Hematopoietic multipotent progenitor cell (in vitro differentiated cells): ENCODE measurements around the gene ZNF592. TPM values are rescaled to one million over a fixed set of nuclear protein-coding genes. Genes with fewer than 3 reads are reported as not detected.
"Not testable (repeated sequence)": the region's sequence is repeated elsewhere in the genome, so short reads cannot be mapped to it uniquely, and the experiment has no call there.

Source experiments
- DNase-seq, 3 donors: peaks; one replicate each; pipeline ENCODE4 v3.0.0-alpha.2; 2011 to 2015; ENCODE audit warnings: low read depth in 2 of 3, low spot score in 2 of 3
- total RNA-seq: library from RNA; depleted of rRNA; stranded (reverse); fragments of >200 nt; gene quantifications from one replicate; pipeline ENCODE4 v1.2.3, GENCODE V29; 2012

Gene ZNF592, protein sequence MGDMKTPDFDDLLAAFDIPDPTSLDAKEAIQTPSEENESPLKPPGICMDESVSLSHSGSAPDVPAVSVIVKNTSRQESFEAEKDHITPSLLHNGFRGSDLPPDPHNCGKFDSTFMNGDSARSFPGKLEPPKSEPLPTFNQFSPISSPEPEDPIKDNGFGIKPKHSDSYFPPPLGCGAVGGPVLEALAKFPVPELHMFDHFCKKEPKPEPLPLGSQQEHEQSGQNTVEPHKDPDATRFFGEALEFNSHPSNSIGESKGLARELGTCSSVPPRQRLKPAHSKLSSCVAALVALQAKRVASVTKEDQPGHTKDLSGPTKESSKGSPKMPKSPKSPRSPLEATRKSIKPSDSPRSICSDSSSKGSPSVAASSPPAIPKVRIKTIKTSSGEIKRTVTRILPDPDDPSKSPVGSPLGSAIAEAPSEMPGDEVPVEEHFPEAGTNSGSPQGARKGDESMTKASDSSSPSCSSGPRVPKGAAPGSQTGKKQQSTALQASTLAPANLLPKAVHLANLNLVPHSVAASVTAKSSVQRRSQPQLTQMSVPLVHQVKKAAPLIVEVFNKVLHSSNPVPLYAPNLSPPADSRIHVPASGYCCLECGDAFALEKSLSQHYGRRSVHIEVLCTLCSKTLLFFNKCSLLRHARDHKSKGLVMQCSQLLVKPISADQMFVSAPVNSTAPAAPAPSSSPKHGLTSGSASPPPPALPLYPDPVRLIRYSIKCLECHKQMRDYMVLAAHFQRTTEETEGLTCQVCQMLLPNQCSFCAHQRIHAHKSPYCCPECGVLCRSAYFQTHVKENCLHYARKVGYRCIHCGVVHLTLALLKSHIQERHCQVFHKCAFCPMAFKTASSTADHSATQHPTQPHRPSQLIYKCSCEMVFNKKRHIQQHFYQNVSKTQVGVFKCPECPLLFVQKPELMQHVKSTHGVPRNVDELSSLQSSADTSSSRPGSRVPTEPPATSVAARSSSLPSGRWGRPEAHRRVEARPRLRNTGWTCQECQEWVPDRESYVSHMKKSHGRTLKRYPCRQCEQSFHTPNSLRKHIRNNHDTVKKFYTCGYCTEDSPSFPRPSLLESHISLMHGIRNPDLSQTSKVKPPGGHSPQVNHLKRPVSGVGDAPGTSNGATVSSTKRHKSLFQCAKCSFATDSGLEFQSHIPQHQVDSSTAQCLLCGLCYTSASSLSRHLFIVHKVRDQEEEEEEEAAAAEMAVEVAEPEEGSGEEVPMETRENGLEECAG (N-terminal part only)
- 18.0 TPM for total RNA-seq

- DNase-seq: peak; percentile 52 to 82 (median 82)
These were observed at the start of gene ZNF592 for GRCh38 chr15:84748274-84749110. TSS of gene ZNF592 (plus strand) at chr15:84748592. CDS start at chr15:84782676, 34,084 bp downstream.

GRCh38 chr15:84699538-84700191 is 48.7 kb upstream of the ZNF592 start:
- DNase-seq: no peak

DNA sequence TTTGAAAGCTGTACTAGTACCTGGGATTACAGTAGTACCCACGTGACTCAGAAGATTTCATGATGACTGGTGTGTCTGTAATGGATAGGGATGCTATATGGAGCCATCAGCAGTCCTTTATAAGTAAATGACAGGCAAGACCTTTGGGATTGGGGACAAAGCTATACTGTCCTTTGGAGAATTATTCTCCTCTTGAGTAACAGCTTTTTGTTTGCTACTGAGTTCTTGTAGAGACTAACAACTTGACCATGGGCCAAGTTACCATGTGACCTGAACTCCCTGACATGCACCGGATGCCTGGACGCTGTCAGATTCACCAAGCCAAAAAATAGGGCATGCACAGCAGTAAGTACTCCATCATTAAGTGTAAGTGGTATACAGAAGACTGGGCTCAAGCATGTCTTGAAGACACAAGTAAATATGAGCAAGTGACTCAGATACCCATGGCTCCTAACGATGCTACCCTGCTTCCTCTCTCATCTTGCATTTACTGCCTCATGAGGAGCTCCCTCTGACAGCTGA is 45.4 kb upstream of the ZNF592 start:
- peak in 2 of 3 donors; percentile 14 to 23 for DNase-seq

- DNase-seq: no peak
These were observed 44.6 kb upstream of the ZNF592 start for GRCh38 chr15:84703808-84704207.

DNA sequence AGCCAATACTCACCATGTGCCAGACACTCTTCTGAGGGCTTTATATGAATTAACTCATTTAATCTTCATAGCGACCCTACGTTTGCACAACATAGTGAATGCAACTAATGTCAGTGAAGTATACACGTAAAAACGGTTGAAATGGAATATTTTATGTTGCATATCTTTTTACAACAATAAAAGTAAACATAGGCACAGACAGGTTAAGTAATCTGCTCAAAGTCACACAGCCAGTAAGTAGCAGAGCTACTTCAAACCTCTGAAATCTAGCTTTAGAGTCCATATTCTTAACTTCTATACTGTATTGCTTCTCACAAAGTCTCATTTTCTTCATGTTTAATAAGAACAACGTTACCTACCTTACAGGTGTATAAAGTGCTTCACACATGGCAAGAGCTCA is 34.0 kb upstream of the ZNF592 start:
- DNase-seq: no peak

DNA sequence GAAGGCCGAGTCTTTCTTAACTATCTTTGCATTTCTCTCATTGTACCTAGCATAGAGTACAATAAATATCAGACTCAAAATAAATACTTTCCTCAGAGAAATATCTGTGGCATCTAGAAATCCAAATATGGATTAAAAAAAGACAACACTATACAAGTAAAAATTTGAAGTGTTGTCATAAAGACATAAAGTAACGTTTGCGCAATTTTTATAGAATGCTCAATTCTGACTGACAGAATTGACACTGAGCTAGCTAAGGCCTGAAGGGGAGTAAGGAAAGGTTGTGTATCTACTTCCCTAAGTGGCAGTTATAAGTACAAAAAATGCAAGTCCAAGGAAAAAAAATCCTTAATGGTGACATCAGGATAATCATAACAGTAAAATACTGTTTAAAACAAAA is 33.6 kb upstream of the ZNF592 start:
- no peak for DNase-seq

- DNase-seq: peak in 1 of 3 donors; percentile 17
These were observed 32.9 kb upstream of the ZNF592 start for GRCh38 chr15:84715441-84716035.

DNA sequence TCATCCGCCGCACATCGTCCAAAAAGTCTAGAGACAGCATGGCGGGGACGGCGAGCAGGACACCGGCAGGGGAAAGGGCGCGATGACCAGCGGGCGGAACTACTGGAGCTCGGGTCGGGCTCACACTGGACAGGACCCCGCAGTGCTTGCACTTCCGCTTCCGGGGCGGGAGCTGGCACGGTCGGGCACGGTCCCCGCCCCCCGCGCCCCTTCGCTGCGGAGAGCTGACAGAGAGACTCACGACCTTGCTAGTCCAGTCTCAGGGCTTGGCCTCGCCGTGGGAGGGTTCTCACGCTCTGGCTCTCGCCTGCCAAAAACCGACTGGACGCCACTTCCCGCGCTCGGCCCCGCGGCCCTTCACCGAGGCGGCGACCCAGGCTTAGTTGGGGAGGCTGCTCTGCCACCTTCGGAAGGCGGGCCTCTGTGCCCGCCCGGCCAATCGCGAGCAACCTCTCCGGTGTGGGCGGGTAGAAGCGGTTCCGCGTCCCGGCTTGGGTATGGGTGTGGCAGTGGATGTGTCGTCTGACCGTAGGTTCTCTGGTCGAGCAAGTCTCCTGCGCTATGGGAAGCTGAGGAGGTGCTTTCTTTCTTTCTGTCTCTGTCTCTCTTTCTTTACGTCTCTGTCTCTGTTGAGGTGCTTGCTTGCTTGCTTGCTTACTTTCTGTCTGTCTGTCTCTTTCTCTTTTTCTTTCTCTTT is 32.2 kb upstream of the ZNF592 start, which contains the start of gene SEC11A:
TSS of gene SEC11A (minus strand) at position 104 of the 697 bp plus-strand sequence. CDS start at position 40, 64 bp downstream.
- peak; percentile 79 to 92 (median 91) for DNase-seq

DNA sequence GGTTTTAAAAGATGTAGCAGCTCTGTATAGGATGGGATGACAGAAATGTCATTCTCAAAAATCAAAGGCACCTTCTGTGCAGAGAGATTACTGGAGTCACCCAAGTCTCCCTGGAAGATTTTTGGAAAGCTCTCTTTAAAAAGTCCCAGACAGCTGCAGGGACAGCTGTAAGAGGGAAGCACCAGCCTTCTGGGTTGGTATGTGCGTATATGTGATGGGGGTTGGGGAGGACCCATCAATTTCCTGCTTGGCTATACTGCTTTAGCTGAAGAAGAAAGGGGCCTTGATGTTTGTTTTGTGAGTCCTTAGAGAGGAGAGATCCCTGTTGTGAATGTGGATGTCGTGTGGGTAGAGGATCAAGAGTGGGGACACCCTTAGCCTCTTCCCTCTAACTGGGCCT is 27.0 kb upstream of the ZNF592 start:
- DNase-seq: no peak

DNA sequence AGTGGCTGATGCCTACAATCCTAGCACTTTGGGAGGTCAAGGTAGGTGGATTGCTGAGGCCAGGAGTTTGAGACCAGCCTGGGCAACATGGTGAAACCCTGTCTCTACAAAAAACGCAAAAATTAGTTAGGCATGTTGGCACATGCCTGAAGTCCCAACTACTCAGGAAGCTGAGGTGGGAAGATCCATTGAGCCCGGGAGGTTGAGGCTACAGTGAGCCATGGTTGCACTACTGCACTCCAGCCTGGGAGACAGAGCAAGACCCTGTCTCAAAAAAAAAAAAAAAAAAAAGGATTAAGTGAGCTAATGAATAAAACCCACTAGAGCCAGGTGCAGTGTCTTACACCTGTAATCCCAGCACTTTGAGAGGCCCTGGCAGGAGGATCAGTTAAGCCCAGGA is 25.8 kb upstream of the ZNF592 start:
- DNase-seq: no peak

DNA sequence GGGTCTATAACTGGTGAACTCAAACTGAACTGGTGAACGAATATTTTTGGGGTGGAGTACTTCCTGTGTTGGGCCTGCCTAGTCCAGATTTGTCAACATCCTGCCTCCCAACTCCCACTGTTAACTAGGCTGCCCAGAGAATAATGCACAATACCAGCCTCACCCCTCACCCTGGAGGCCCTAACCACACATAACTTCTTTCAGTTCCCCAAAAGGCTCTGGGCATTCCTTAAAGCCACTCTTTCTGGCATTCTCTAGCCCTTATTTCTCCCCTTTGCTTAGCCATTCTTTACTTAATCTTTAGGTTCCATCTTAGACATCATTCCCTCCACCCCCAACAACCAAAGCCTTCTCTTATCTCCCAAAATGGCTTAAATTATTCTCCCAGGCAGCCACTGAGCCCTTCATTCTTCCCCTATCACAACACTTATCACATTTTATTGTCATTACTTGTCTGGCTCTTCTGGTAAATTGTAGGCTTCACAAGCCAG is 23.3 kb upstream of the ZNF592 start:
- DNase-seq: peak in 1 of 3 donors; percentile 11

DNA sequence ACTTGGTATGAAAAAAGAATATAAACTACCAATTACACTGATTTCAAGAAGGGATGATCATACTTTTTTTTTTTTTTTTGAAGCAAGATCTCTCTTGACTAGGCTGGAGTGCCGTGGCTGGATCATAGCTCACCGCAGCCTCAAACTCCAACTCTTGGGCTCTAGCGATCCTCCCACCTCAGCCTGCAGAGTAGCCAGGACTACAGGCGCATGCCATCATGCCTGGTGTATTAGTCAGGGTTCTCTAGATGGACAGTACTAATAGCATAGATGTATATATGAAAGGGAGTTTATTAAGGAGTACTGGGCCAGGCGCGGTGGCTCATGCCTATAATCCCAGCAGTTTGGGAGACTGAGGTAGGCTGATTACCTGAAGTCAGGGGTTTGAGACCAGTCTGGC is 21.0 kb upstream of the ZNF592 start:
- no peak for DNase-seq

DNA sequence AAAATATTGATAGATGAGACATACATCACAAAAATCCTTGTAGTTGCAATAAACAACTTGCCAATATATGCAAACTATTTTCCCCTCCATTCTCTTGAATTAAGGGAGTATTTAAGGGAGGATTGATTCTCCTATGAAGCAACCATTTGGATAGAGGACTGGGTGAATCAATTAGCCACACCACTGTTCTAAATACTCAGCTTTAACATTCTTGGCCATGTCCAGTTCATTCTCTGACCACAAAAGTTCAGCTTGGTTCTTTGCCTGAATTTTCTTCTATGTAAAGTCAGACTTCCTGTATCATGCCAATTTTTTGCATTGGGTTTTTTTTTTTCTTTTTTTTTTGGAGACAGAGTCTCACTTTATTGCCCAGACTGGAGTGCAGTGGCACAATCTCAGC is 16.6 kb upstream of the ZNF592 start:
- DNase-seq: no peak

GRCh38 chr15:84734794-84735479 is 13.5 kb upstream of the ZNF592 start:
- DNase-seq: peak in 2 of 3 donors; percentile 83 to 88

GRCh38 chr15:84735480-84736061 is 12.8 kb upstream of the ZNF592 start:
- DNase-seq: not testable (repeated sequence)

DNA sequence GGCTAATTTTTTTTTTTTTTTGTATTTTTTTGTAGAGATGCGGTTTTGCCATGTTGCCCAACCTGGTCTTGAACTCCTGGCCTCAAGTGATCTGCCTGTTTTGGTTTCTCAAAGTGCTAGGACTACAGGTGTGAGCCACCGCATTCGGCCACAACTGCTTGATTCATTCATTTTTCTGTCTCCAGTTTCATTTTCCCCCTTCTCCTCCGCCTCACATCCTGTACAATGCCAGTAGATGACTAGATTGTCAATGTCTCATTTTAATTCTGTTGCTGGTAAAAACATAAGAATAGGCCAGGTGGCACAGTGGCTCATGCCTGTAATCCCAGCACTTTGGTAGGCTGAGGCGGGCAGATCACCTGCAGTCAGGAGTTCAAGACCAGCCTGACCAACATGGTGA is 12.0 kb upstream of the ZNF592 start:
- DNase-seq: no peak

- no peak for DNase-seq
These were observed 11.4 kb upstream of the ZNF592 start for GRCh38 chr15:84737005-84737404.
